Natural killer cell (primary cell): Measurements from ENCODE around the gene PPP1R27. TPM values are rescaled to one million over a fixed set of nuclear protein-coding genes. Genes with fewer than 3 reads are reported as not detected.

Experiments
- ATAC-seq, 3 donors: fragments of 150-1000 bp in 2 of 3; fragments of 200-7000 bp in 1 of 3; cut with Tn5 transposase; 1 replicate in 1 of 3; 2 replicates in 2 of 3; pipeline ENCODE4 v1.10.0; 2021; ENCODE audit warnings: mild to moderate bottlenecking in 2 of 3, moderate library complexity in 2 of 3
- DNase-seq, 2 donors: peaks; one replicate each; pipeline versions ENCODE4 v3.0.0 to v3.0.0-alpha.2; 2013 to 2021; ENCODE audit warnings: mixed read lengths in 1 of 2
- H3K27ac ChIP-seq: one replicate; pipeline ENCODE4 v1.5.1; 2013; ENCODE audit warnings: mild to moderate bottlenecking, low read length
- H3K27me3 ChIP-seq: one replicate; pipeline ENCODE4 v1.6.1; 2013; ENCODE audit warnings: low read length; ENCODE audit not compliant: control insufficient read depth, insufficient read depth
- H3K36me3 ChIP-seq: one replicate; pipeline ENCODE4 v1.6.1; 2013; ENCODE audit warnings: low read length; ENCODE audit not compliant: control insufficient read depth, insufficient read depth
- H3K4me1 ChIP-seq: one replicate; pipeline ENCODE4 v1.6.1; 2013; ENCODE audit warnings: low read length; ENCODE audit not compliant: control insufficient read depth, insufficient read depth
- H3K4me3 ChIP-seq: one replicate; pipeline ENCODE4 v1.5.1; 2013; ENCODE audit warnings: low read length
- H3K9me3 ChIP-seq: one replicate; pipeline ENCODE4 v1.6.1; 2013; ENCODE audit warnings: low read length; ENCODE audit not compliant: control insufficient read depth, insufficient read depth
- H3K27ac Mint-ChIP-seq, 2 donors: one replicate each; pipeline ENCODE4 v1.8.0; 2022; ENCODE audit warnings: mild to moderate bottlenecking in 2 of 2, mixed read lengths in 2 of 2, moderate library complexity in 1 of 2
- H3K27me3 Mint-ChIP-seq, 2 donors: one replicate each; pipeline ENCODE4 v1.8.0; 2022; ENCODE audit warnings: low read depth in 2 of 2, mixed read lengths in 2 of 2
- H3K36me3 Mint-ChIP-seq: one replicate; pipeline ENCODE4 v1.8.0; 2022; ENCODE audit warnings: mixed read lengths
- H3K4me1 Mint-ChIP-seq, 2 donors: one replicate each; pipeline ENCODE4 v1.8.0; 2022; ENCODE audit warnings: mixed read lengths in 2 of 2
- H3K4me3 Mint-ChIP-seq: one replicate; pipeline ENCODE4 v1.8.0; 2022; ENCODE audit warnings: mild to moderate bottlenecking, moderate library complexity, mixed read lengths
- H3K9me3 Mint-ChIP-seq, 2 donors: one replicate each; pipeline ENCODE4 v1.8.0; 2022; ENCODE audit warnings: mixed read lengths in 2 of 2
- WGBS: methylation state at CpG from one replicate; pipeline ENCODE4 v1.1.7; 2013; ENCODE audit warnings: missing lambda C conversion rate; ENCODE audit not compliant: insufficient coverage; 5-methylcytosine and 5-hydroxymethylcytosine counted together
- intact Hi-C: fragments of 100-400 bp; cut with micrococcal nuclease; formaldehyde crosslinking; loops from one replicate; pipeline ENCODE4 v1.14.2; 2022
- total RNA-seq, 4 donors: library from RNA; stranded (reverse); fragments of 120-200 nt in 1 of 4; gene quantifications; one replicate each; pipeline versions ENCODE4 v1.2.3 to v1.2.4, GENCODE V29; 2013 to 2022
- TF ChIP-seq, protein P1 (sequence below): fragments of 200-600 bp; IDR thresholded peaks from one replicate; pipeline ENCODE4 v1.8.0; 2022; ENCODE audit warnings: antibody characterized with exemption

PPP1R27 gene
- total RNA-seq, 3 donors from 2014 or later (not counting 1 experiment from before 2014, with no cell fraction given) = not detected

DNA sequence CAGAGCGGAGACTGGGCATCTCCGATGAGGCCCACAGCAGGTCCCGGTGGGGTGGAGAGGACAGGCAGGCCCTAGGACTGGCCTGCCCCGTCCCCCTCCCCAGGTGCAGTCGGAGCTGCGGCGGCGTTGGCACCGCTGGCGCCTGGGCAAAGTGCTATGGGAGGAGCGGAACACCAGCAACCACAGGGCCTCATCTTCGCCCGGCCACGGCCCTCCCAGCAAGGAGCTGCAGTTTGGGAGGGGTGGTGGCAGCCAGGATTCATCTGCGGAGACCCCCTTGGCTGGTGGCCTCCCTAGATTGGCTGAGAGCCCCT, 21.5 kb downstream of the PPP1R27 start:
- ATAC-seq = no peak
- no peak overlapping the region for H3K4me3 ChIP-seq
- no peak for DNase-seq
- H3K9me3 Mint-ChIP-seq = no peaks in the 10 kb centered on the region
- no peaks in the 10 kb centered on the region for H3K9me3 ChIP-seq
- H3K27ac ChIP-seq = no peak overlapping the region
- no peak overlapping the region for H3K27ac Mint-ChIP-seq
- no peaks in the 10 kb centered on the region for H3K36me3 ChIP-seq
- H3K27me3 Mint-ChIP-seq = peaks cover 7 to 11% of the 10 kb centered on the region in 2 donors
- no peaks in the 10 kb centered on the region for H3K4me1 ChIP-seq
- H3K4me3 Mint-ChIP-seq = no peak overlapping the region
- H3K4me1 Mint-ChIP-seq = no peaks in the 10 kb centered on the region
- no peaks in the 10 kb centered on the region for H3K36me3 Mint-ChIP-seq
- 92% methylated on average over 15 of the region's 15 CpGs for WGBS
- TF ChIP-seq, protein P1, sequence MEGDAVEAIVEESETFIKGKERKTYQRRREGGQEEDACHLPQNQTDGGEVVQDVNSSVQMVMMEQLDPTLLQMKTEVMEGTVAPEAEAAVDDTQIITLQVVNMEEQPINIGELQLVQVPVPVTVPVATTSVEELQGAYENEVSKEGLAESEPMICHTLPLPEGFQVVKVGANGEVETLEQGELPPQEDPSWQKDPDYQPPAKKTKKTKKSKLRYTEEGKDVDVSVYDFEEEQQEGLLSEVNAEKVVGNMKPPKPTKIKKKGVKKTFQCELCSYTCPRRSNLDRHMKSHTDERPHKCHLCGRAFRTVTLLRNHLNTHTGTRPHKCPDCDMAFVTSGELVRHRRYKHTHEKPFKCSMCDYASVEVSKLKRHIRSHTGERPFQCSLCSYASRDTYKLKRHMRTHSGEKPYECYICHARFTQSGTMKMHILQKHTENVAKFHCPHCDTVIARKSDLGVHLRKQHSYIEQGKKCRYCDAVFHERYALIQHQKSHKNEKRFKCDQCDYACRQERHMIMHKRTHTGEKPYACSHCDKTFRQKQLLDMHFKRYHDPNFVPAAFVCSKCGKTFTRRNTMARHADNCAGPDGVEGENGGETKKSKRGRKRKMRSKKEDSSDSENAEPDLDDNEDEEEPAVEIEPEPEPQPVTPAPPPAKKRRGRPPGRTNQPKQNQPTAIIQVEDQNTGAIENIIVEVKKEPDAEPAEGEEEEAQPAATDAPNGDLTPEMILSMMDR = no peak
- no peaks in the 10 kb centered on the region for H3K27me3 ChIP-seq
- intact Hi-C loops = no loop called here

DNA sequence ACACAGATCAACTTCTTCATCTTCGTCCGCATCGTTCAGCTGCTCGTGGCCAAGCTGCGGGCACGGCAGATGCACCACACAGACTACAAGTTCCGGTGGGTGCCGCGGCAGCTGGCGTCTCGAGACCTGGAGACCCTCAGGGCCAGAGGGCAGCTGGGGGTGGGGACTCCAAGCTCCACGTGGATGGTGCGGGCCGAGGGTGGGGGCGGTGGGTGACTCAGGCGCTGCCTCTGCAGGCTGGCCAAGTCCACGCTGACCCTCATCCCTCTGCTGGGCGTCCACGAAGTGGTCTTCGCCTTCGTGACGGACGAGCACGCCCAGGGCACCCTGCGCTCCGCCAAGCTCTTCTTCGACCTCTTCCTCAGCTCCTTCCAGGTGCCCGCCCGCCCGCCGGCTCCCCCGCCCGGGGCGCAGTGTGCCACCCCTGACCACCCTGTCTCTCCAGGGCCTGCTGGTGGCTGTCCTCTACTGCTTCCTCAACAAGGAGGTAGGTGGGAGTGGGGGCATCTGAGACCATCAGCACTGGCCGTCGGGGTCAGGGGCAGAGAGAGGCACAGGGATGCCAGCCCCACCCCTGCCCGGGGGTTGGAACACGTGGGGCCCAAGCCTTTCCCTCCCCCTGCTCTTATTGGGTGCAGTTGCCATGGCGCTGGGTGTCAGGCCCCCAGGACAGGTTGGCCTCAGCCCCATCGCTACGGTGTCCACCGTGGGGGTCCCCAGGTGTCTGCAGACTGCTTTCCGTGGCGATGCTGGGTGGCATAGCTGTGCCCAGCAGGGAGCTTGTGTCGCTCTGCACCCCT, 22.1 kb downstream of the PPP1R27 start:
- H3K4me3 ChIP-seq = no peak overlapping the region
- no peaks in the 10 kb centered on the region for H3K9me3 Mint-ChIP-seq
- no peaks in the 10 kb centered on the region for H3K4me1 ChIP-seq
- no peaks in the 10 kb centered on the region for H3K4me1 Mint-ChIP-seq
- H3K36me3 Mint-ChIP-seq = no peaks in the 10 kb centered on the region
- ATAC-seq (no peak), DNase-seq (no peak)
- H3K27me3 Mint-ChIP-seq = peaks cover 4 to 11% of the 10 kb centered on the region in 2 donors
- no peak overlapping the region for H3K27ac Mint-ChIP-seq
- TF ChIP-seq, protein P1 = no peak
- no peaks in the 10 kb centered on the region for H3K9me3 ChIP-seq
- no peaks in the 10 kb centered on the region for H3K36me3 ChIP-seq
- H3K27ac ChIP-seq = no peak overlapping the region
- 89% methylated on average over 45 of the region's 45 CpGs for WGBS
- no peak overlapping the region for H3K4me3 Mint-ChIP-seq
- intact Hi-C loops = no loop called here
- no peaks in the 10 kb centered on the region for H3K27me3 ChIP-seq

DNA sequence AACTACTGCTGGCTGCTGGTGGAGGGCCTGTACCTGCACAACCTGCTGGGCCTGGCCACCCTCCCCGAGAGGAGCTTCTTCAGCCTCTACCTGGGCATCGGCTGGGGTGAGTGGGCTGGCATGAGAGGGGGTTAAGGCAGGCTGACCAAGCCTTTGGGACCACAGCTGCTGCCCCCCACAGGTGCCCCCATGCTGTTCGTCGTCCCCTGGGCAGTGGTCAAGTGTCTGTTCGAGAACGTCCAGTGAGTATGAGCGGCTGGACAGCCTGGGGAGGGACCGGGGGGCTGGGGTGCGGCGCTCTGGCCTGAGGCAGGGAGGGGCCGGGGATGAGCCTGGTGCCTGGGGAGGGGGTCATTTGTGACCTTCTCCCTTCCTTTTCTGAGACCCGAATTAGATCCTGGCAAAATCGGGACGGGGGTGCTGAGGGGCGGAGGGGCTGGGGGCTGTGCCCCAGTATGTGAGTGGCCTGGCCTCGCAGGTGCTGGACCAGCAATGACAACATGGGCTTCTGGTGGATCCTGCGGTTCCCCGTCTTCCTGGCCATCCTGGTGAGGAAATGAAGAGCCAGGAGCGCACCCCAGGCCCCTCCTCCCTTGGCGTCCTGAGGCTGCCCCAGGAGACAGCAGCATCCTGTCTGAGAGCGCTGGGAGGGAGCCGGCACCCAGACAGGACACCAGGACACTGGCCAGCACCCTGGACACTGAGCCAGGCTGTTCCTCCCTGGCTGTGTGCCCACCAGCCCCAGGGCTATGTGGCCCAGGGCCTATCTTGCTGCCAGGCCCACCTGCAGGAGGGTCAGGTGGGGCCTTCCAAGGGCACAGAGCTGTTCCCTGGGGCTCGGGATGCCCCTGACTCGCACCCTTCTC, 22.9 kb downstream of the PPP1R27 start:
- Mint-ChIP-seq H3K9me3 (no peaks in the 10 kb centered on the region), H3K27me3 (peaks cover 0 to 11% of the 10 kb centered on the region in 2 donors), H3K27ac (no peak overlapping the region), H3K4me1 (no peaks in the 10 kb centered on the region), H3K36me3 (no peaks in the 10 kb centered on the region), H3K4me3 (no peak overlapping the region)
- Histone ChIP-seq H3K36me3 (no peaks in the 10 kb centered on the region), H3K4me1 (no peaks in the 10 kb centered on the region), H3K27me3 (no peaks in the 10 kb centered on the region), H3K9me3 (no peaks in the 10 kb centered on the region), H3K27ac (no peak overlapping the region), H3K4me3 (no peak overlapping the region)
- no peak for ATAC-seq
- DNase-seq = no peak
- TF ChIP-seq, protein P1 = no peak
- 79% methylated on average over 24 of the region's 24 CpGs for WGBS
- intact Hi-C loops = no loop called here
